ENCODE data around the gene C20orf96.
"Not testable (repeated sequence)": the region's sequence is repeated elsewhere in the genome, so short reads cannot be mapped to it uniquely, and the experiment has no call there.

Gene C20orf96

GRCh38 chr20:235891-236290 is 54.7 kb downstream of the C20orf96 start:
- peak; percentile 27 for DNase-seq (ENCODE audit: low read depth)

GRCh38 chr20:227439-228105 is 63.0 kb downstream of the C20orf96 start:
- DNase-seq (ENCODE audit: low read depth): no peak

GRCh38 chr20:226958-227357 is 63.6 kb downstream of the C20orf96 start, which contains the start of gene DEFB129:
TSS of gene DEFB129 (plus strand) at chr20:227258. CDS start at chr20:227289, 31 bp downstream.
- no peak for DNase-seq (ENCODE audit: low read depth)

GRCh38 chr20:225879-226278 is 64.7 kb downstream of the C20orf96 start:
- not testable (repeated sequence) for DNase-seq (ENCODE audit: low read depth)

GRCh38 chr20:221258-221830 is 69.2 kb downstream of the C20orf96 start:
- DNase-seq (ENCODE audit: low read depth): no peak
